Measurements from ENCODE around the gene EPM2AIP1.

Gene EPM2AIP1

GRCh38 chr3:36944641-36945270 lies 48.2 kb downstream of the EPM2AIP1 start, which contains the start of gene TRANK1:
TSS of gene TRANK1 (minus strand) at chr3:36945054. CDS start at chr3:36944809, 245 bp downstream.
- peak; percentile 71 for DNase-seq

GRCh38 chr3:36944012-36944640 lies 48.8 kb downstream of the EPM2AIP1 start:
- peak; percentile 31 for DNase-seq

GRCh38 chr3:36943601-36944000 lies 49.3 kb downstream of the EPM2AIP1 start:
- no peak for DNase-seq

- no peak for DNase-seq
Measured at GRCh38 chr3:36942638-36943248, 50.2 kb downstream of the EPM2AIP1 start.

GRCh38 chr3:36941658-36942057 lies 51.3 kb downstream of the EPM2AIP1 start:
- no peak for DNase-seq

GRCh38 chr3:36941162-36941561 lies 51.8 kb downstream of the EPM2AIP1 start:
- DNase-seq: no peak

GRCh38 chr3:36937492-36937891 lies 55.4 kb downstream of the EPM2AIP1 start:
- no peak for DNase-seq

All from stimulated activated CD4-positive, alpha-beta T cell treated with anti-CD3 and anti-CD28 coated beads, Interleukin-12 subunit alpha, Interleukin-12 subunit beta, amount 100 ng/mL, for 4 hours (primary cell).